ENCODE data around the gene CHRNA4. TPM values are rescaled to one million over a fixed set of nuclear protein-coding genes. Genes with fewer than 3 reads are reported as not detected.

Gene CHRNA4
- total RNA-seq, 3 donors from 2014 or later = not detected

DNA sequence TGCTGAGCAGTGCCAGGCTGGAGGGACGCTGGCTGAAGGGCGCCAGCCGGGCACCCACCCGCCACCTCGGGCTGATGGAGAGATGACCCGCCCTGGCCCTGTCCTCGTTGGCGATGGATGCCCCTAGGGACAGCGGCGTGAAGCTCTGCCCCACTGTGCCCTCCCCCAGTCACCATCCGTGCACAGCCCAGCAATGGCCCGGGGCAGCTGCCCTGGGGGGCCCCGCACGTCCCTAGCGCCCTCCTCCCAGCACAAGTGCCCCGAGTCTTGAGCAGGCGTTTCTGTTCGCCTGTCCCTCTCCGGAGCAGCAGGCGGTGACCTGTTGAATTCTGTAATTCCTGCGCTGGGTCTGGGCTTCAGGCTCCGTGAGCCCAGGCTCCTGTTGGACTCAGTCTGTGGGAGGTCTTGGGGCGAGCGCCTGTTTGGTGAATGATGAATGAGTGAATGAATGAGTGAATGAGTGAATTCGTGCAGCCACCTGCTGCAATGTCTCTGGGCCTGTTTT, 36.8 kb upstream of the CHRNA4 start:
- no peak for DNase-seq (ENCODE audit: low spot score in 2 of 2)
- Histone ChIP-seq H3K4me3 (no peak overlapping the region), H3K27me3 (peaks cover 0 to 94% of the 10 kb centered on the region in 2 donors), H3K36me3 (no peaks in the 10 kb centered on the region), H3K27ac (no peak overlapping the region), H3K4me1 (no peaks in the 10 kb centered on the region), H3K9me3 (no peaks in the 10 kb centered on the region)
- no peak for TF ChIP-seq POLR2AphosphoS5 (IDR thresholded peaks at IDR 0.05)
- TF ChIP-seq, protein P1, sequence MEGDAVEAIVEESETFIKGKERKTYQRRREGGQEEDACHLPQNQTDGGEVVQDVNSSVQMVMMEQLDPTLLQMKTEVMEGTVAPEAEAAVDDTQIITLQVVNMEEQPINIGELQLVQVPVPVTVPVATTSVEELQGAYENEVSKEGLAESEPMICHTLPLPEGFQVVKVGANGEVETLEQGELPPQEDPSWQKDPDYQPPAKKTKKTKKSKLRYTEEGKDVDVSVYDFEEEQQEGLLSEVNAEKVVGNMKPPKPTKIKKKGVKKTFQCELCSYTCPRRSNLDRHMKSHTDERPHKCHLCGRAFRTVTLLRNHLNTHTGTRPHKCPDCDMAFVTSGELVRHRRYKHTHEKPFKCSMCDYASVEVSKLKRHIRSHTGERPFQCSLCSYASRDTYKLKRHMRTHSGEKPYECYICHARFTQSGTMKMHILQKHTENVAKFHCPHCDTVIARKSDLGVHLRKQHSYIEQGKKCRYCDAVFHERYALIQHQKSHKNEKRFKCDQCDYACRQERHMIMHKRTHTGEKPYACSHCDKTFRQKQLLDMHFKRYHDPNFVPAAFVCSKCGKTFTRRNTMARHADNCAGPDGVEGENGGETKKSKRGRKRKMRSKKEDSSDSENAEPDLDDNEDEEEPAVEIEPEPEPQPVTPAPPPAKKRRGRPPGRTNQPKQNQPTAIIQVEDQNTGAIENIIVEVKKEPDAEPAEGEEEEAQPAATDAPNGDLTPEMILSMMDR (IDR thresholded peaks at IDR 0.05) = no peak
- no peak for TF ChIP-seq POLR2A (IDR thresholded peaks at IDR 0.05)
- intact Hi-C loops (cut with DNase I; ENCODE audit: low total_unique reads) = no loop called here

DNA sequence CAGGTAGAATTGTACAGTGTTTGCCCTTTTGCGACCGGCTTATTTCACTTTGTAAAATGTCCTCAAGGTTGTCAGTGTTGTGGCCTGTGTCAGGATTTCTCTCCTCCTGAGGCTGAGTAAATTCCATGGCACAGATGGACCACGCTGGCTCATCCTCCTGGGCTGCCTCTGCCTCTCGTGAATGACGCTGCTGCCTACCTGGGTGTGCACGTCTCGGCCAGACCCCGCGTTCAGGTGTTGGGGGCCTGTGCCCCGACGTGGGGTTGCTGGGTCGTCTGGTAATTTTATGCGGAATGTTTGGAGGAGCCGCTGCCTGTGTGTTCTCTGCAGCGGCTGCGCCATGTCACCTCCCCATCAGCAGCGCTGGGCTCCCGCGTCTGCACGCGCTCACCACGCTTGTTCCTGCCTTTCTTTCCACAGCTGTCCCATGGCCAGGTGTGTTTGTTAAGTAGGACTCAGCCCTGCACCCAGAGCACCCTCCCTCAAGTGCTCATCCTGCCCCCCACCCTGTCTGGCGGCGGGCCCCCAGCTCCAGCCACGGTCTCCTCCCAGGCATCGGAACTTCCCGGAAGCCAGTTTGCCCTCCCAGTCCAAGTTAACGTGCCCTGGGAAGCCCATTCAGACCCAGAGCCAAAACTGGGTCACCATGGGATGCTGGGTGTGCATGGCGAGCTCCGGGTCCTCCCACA, 36.1 kb upstream of the CHRNA4 start:
- TF ChIP-seq POLR2AphosphoS5 (IDR thresholded peaks at IDR 0.05) = no peak
- TF ChIP-seq, protein P1 (IDR thresholded peaks at IDR 0.05) = no peak
- TF ChIP-seq POLR2A (IDR thresholded peaks at IDR 0.05) = no peak
- intact Hi-C loops (cut with DNase I; ENCODE audit: low total_unique reads) = no loop called here
- Histone ChIP-seq H3K36me3 (no peaks in the 10 kb centered on the region), H3K27ac (no peak overlapping the region), H3K4me1 (no peaks in the 10 kb centered on the region), H3K9me3 (no peaks in the 10 kb centered on the region), H3K27me3 (peaks cover 0 to 91% of the 10 kb centered on the region in 2 donors), H3K4me3 (no peak overlapping the region)
- no peak for DNase-seq (ENCODE audit: low spot score in 2 of 2)

DNA sequence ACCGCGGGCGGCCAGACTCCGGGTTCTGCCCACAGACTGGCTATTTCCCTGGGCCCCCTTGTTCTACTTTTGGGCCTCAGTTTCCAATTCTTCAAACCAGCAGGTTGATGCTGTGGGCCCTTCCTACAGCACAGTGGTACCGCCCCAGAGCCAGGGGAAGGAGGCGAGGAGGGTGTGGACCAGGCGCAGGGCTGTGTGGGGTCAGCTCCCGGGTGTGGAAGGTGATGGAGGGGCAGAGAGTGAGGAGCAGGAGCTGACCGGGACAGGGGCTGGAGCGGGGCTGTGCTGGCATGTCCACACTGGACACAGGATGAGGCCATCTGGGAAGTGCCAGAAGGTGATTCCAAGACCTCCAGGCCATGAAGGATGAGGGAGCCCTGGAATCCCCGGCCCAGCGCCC, 35.2 kb upstream of the CHRNA4 start:
- Histone ChIP-seq H3K4me3 (no peak overlapping the region), H3K27me3 (peaks cover 0 to 84% of the 10 kb centered on the region in 2 donors), H3K4me1 (no peaks in the 10 kb centered on the region), H3K27ac (no peak overlapping the region), H3K9me3 (no peaks in the 10 kb centered on the region), H3K36me3 (no peaks in the 10 kb centered on the region)
- intact Hi-C loops (cut with DNase I; ENCODE audit: low total_unique reads) = no loop called here
- no peak for DNase-seq (ENCODE audit: low spot score in 2 of 2)
- no peak for TF ChIP-seq POLR2A (IDR thresholded peaks at IDR 0.05)
- TF ChIP-seq POLR2AphosphoS5 (IDR thresholded peaks at IDR 0.05) = no peak
- TF ChIP-seq, protein P1 (IDR thresholded peaks at IDR 0.05) = no peak

DNA sequence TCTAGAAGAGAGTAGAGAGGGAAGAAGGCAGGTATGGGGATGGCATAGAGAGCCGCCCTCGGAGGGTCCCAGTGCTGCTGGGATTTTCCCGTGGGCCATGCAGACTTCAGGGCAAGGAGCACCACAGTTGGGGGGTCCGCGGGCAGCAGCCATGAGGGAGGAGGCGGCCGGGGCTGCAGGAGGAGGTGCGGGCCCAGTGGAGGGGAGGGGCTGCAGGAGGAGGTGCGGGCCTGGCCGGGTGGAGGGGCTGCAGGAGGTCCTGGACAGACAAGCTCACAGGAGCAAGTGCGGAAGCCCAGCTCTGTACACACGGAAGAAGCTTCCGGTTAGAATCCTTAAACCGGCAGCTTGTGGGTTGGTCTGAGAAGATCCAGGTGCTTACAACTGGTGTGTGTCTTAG, 34.6 kb upstream of the CHRNA4 start:
- Histone ChIP-seq H3K27me3 (peaks cover 0 to 78% of the 10 kb centered on the region in 2 donors), H3K27ac (no peak overlapping the region), H3K4me1 (no peaks in the 10 kb centered on the region), H3K4me3 (no peak overlapping the region), H3K36me3 (no peaks in the 10 kb centered on the region), H3K9me3 (peaks cover 0 to 3% of the 10 kb centered on the region in 2 donors)
- TF ChIP-seq POLR2A (IDR thresholded peaks at IDR 0.05) = no peak
- intact Hi-C loops (cut with DNase I; ENCODE audit: low total_unique reads) = no loop called here
- no peak for DNase-seq (ENCODE audit: low spot score in 2 of 2)

DNA sequence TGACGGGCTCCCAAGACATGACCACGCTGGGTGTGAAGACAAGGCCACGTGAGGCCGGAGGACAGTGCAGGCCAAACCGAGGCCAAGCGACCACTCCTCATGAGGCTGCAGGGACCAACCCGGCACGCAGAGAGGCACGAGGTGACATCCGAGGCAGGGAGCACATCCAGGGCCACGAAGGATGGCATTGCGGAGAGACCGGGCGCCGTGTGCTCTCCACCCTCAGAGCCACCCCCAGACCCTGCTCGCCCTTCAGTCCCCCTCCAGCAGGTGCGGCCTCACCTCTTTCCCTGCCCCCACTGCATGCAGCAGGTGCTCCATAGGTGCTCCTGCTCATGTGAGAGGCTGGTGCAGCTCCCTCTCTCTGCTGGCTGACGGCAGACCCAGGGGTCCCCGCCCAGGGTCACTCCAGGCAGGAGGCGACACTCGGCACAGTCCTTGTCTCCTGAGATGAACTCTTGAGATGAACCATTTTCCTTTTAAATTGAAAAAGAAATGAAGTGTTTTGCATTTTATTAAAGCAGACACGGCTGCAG, 33.8 kb upstream of the CHRNA4 start:
- Histone ChIP-seq H3K36me3 (no peaks in the 10 kb centered on the region), H3K4me1 (no peaks in the 10 kb centered on the region), H3K4me3 (no peak overlapping the region), H3K27me3 (peaks cover 0 to 71% of the 10 kb centered on the region in 2 donors), H3K27ac (no peak overlapping the region), H3K9me3 (peaks cover 0 to 8% of the 10 kb centered on the region in 2 donors)
- intact Hi-C loops (cut with DNase I; ENCODE audit: low total_unique reads) = no loop called here
- DNase-seq (ENCODE audit: low spot score in 2 of 2) = no peak
- TF ChIP-seq, protein P1 (IDR thresholded peaks at IDR 0.05) = no peak
- TF ChIP-seq POLR2AphosphoS5 (IDR thresholded peaks at IDR 0.05) (no peak), POLR2A (IDR thresholded peaks at IDR 0.05) (no peak)
